GM21825 (cell line): ENCODE measurements around the gene ATF4.

Source experiments
- ATAC-seq: cut with Tn5 transposase; IDR thresholded peaks from one replicate; pipeline ENCODE4 v1.9.1; 2021; ENCODE audit warnings: mild to moderate bottlenecking, moderate library complexity; ENCODE audit not compliant: unreplicated experiment

ATF4 gene

DNA sequence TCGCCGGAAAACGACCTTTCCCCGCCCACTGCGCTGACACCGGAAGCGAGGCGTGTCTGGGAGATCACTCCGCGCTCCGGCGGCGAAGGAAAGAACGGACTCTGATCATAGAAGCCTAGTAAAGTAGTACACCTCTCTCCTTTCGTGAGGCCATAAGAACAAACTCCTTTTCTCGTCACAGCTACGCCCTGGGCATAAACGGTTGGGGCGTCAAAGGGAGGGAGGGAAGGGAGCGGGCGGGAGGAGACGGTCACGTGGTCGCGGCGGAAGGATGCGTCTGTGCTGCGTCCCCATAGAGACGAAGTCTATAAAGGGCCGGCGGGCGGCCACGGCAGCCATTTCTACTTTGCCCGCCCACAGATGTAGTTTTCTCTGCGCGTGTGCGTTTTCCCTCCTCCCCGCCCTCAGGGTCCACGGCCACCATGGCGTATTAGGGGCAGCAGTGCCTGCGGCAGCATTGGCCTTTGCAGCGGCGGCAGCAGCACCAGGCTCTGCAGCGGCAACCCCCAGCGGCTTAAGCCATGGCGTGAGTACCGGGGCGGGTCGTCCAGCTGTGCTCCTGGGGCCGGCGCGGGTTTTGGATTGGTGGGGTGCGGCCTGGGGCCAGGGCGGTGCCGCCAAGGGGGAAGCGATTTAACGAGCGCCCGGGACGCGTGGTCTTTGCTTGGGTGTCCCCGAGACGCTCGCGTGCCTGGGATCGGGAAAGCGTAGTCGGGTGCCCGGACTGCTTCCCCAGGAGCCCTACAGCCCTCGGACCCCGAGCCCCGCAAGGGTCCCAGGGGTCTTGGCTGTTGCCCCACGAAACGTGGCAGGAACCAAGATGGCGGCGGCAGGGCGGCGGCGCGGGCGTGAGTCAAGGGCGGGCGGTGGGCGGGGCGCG, at the start of gene ATF4:
Gene ATF4, plus strand, starts transcription at position 337 of the 880 bp plus-strand sequence. CDS start 884 bp downstream, outside the sequence.
- ATAC-seq = peak; percentile 36

DNA sequence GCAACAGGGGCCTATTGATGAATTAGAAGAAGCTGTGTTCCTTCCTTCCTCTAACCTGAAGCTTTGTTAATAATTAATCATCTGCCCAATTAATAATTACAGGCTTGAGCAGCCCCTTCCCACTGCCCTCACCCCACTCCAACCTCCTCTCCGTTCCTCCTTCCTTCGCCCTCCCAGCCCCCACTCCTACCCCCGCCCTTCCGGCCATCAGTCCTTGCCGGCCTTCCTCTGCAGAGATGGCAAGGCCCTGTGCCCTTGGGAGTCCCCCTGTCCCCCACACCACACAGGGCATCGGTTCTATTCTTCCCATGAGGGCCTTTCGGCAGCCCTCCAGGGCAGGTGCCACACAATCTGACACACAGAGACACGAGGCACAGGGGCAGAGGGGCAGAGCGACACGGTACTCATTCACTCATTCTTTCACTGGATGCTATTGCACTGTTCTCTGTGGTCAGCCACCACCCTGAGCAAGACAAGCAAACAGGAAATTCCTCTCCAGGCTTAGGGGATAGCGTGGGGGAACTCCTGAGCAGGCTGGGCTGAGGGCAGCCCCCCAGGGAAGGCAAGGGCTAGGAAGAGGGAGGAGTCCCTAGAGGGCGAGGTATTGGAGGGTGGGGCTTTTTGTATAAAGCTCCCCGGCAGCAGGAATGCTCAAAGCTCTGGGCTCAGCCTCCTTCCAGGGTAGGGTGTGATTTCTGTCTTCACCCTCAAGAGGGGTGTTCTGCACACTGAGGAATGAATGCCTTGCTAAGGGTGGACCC, 48.8 kb upstream of the ATF4 start:
- ATAC-seq = peak; percentile 56

- ATAC-seq = no peak
Measured at GRCh38 chr22:39472570-39473556, 47.5 kb upstream of the ATF4 start.

- no peak for ATAC-seq
Measured at GRCh38 chr22:39473851-39474250, 46.5 kb upstream of the ATF4 start.

- no peak for ATAC-seq
Measured at GRCh38 chr22:39474351-39475111, 45.8 kb upstream of the ATF4 start.

DNA sequence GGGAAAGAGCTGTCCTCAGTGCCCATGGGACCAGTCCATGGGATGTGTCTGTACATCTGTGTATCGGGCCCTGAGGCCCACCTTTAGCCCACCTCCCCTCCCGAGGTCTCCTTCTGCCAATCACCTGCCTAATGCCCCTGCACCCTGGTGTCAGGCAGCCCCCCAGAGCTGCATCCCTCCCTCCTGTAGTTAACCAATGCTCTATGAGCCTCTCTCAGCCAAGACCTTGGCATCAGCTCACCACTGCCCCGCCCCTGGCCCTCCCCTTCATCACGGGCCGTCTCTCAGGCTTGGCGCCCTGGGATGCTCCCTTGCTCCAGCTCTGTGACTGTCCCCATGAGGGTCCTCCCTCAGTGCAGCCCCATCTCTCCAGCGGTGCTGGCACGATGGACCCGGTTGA, 45.0 kb upstream of the ATF4 start:
- ATAC-seq = no peak

- no peak for ATAC-seq
Measured at GRCh38 chr22:39475902-39476301, 44.5 kb upstream of the ATF4 start.

- ATAC-seq = no peak
Measured at GRCh38 chr22:39476664-39477063, 43.7 kb upstream of the ATF4 start.

GRCh38 chr22:39477542-39477941, 42.8 kb upstream of the ATF4 start:
- no peak for ATAC-seq

DNA sequence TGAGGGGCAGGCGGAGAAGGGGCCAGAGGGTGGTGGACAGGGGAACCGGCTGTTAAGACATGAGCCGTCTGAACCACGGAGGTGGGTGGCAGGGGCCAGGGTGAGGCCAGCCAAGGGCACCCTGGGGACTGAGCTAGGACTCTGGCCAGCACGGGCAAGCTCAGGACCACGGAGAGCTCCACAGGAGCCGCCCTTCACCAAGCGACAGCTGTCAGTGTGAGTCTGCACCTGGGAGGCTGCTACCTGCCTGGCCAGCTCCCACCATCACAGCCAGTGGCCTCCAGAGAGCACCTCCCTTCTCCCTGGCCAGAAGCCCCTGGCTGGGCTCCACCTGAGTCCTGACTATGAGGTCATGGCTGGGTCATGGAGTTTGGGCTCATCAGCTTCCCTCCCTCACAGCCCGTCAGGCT, 41.9 kb upstream of the ATF4 start:
- no peak for ATAC-seq

DNA sequence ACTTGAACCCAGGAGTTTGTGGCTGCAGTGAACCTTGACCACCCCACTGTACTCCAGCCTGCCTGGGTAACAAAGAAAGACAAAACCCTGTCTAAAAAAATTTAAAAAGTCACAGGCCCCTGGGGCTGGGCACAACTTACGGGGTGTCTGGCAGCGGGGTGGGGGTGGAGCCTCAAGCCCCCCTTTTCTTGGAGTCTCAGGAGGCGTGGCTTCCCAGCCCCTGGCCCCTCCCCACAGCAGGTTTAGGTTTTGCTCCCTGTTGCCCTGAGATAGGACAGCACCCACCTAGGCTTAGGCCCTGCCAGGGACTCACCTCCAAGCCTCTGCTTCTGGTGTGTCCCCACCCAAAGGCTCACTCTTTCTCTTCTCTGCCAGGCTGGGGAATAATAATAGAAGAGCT, 41.1 kb upstream of the ATF4 start:
- ATAC-seq = no peak

DNA sequence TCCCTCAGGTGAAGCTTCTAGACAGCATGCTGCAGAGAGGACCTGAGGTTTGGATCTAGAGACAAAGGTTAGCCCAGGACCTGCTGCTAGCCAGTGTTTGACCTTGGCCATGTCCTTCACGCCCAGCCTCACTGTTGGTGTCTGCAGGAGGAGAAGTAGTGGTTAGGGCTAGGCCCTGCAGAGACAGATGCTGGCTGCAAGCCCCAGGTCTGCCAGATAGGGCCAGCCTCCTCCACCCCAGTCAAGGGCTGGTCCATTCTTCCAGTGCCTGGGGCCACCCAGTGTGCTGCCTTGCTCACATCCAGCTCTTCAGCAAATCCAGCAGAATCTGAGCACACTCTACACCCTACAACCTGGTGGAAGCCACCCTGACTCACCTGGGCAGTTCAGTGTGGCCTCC, 39.8 kb upstream of the ATF4 start:
- no peak for ATAC-seq

GRCh38 chr22:39481054-39481453, 39.3 kb upstream of the ATF4 start:
- ATAC-seq = no peak

GRCh38 chr22:39481595-39481994, 38.8 kb upstream of the ATF4 start:
- ATAC-seq = no peak

GRCh38 chr22:39482768-39483167, 37.6 kb upstream of the ATF4 start:
- no peak for ATAC-seq

DNA sequence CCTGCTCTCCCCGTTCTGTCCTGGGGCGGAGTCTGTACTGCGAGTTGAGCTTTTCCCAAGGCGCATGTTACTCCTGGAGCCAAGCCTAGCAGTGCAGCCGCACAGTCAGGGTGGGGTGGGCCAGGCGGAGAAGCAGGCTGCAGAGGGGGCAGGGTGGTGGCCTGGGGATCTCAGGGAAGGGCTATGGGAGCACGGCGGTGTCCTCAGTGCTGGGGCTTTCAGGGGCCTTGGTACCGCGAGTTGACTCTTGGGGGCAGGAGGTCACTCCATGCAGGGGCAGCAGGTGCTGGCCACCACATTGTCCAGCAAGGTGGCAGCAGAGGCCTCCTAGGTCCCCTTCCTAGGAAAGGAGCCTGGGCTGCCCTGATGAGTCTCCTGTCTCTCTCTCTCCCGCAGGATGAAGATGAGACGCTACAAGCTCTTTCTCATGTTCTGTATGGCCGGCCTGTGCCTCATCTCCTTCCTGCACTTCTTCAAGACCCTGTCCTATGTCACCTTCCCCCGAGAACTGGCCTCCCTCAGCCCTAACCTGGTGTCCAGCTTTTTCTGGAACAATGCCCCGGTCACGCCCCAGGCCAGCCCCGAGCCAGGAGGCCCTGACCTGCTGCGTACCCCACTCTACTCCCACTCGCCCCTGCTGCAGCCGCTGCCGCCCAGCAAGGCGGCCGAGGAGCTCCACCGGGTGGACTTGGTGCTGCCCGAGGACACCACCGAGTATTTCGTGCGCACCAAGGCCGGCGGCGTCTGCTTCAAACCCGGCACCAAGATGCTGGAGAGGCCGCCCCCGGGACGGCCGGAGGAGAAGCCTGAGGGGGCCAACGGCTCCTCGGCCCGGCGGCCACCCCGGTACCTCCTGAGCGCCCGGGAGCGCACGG, 33.2 kb upstream of the ATF4 start:
- ATAC-seq = no peak

GRCh38 chr22:39487826-39488520, 32.4 kb upstream of the ATF4 start:
- no peak for ATAC-seq

GRCh38 chr22:39488563-39489083, 31.7 kb upstream of the ATF4 start:
- ATAC-seq = no peak
